ENCODE results near the gene TNFRSF14.
"Not testable (repeated sequence)": the region's sequence is repeated elsewhere in the genome, so short reads cannot be mapped to it uniquely, and the experiment has no call there.

Gene TNFRSF14

GRCh38 chr1:2545754-2546514, 10.2 kb upstream of the TNFRSF14 start:
- H3K27ac ChIP-seq = peak overlapping the region; percentile 99
- TF ChIP-seq, protein P1, sequence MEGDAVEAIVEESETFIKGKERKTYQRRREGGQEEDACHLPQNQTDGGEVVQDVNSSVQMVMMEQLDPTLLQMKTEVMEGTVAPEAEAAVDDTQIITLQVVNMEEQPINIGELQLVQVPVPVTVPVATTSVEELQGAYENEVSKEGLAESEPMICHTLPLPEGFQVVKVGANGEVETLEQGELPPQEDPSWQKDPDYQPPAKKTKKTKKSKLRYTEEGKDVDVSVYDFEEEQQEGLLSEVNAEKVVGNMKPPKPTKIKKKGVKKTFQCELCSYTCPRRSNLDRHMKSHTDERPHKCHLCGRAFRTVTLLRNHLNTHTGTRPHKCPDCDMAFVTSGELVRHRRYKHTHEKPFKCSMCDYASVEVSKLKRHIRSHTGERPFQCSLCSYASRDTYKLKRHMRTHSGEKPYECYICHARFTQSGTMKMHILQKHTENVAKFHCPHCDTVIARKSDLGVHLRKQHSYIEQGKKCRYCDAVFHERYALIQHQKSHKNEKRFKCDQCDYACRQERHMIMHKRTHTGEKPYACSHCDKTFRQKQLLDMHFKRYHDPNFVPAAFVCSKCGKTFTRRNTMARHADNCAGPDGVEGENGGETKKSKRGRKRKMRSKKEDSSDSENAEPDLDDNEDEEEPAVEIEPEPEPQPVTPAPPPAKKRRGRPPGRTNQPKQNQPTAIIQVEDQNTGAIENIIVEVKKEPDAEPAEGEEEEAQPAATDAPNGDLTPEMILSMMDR (conservative IDR thresholded peaks at IDR 0.05) = no peak

- peak overlapping the region; percentile 99 for H3K27ac ChIP-seq
- TF ChIP-seq, protein P1 (conservative IDR thresholded peaks at IDR 0.05) = no peak; the same call in 1 of the 2 replicates
Measured at GRCh38 chr1:2546515-2547209, 9.5 kb upstream of the TNFRSF14 start.

GRCh38 chr1:2547210-2548067, 8.7 kb upstream of the TNFRSF14 start:
- peak overlapping the region; percentile 99 for H3K27ac ChIP-seq
- TF ChIP-seq, protein P1 (conservative IDR thresholded peaks at IDR 0.05) = no peak

- TF ChIP-seq, protein P1 (conservative IDR thresholded peaks at IDR 0.05) = peak; percentile 98
- H3K27ac ChIP-seq = peak overlapping the region; percentile 99
Measured at GRCh38 chr1:2548068-2548589, 8.0 kb upstream of the TNFRSF14 start.

GRCh38 chr1:2549367-2550029, 6.7 kb upstream of the TNFRSF14 start:
- peak overlapping the region; percentile 99 for H3K27ac ChIP-seq

DNA sequence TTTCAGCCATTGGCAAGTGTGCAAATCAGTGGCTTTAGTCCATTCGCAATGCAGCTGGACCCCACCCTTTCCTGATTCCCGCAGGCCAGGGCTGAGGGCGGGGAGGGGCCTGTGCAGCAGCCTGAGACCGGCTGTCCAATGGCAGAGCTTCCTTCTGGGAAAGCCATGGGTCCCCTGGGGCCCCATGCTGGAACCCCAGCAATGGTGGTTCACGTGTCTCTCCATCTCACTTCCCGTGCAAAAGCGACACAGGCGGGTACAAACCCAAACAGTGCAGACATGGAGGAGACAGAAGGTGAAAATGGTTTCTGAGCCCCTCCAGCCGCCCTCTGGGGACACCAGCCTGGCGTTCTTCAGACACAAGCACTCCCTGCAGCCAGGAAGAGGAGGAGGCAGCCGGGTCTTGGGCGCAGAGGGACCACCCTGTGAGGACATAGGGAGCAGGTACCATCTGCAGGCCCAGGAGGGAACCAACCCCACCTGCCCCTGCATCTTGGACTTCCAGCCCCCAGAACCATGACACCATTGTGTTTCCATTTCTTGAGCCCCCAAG, 5.8 kb upstream of the TNFRSF14 start:
- peak overlapping the region; percentile 99 for H3K27ac ChIP-seq

DNA sequence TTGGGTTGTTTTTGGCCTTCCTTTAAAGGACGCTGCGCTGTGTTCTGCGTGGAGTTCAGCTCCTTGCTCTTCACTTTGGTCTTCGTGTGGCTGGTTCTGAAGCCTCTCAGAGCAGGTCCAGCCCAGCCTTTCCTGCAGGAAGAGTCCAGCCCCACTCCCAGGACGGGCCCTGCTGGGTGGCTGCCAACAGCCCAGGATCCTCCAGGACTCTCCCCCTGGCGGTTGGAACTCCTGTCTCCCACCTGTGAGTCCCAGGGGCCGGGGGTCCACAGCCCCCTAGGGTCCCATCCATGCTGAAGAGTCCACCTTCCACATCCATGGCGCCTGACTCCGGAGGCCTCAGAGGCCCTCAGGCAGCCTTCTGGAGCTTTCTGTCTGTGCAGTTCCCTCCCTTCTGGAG, 4.6 kb upstream of the TNFRSF14 start:
- H3K27ac ChIP-seq = not testable (repeated sequence)

GRCh38 chr1:2552189-2552588, 4.0 kb upstream of the TNFRSF14 start:
- TF ChIP-seq, protein P1 (conservative IDR thresholded peaks at IDR 0.05) = no peak
- H3K27ac ChIP-seq = no peak overlapping the region

DNA sequence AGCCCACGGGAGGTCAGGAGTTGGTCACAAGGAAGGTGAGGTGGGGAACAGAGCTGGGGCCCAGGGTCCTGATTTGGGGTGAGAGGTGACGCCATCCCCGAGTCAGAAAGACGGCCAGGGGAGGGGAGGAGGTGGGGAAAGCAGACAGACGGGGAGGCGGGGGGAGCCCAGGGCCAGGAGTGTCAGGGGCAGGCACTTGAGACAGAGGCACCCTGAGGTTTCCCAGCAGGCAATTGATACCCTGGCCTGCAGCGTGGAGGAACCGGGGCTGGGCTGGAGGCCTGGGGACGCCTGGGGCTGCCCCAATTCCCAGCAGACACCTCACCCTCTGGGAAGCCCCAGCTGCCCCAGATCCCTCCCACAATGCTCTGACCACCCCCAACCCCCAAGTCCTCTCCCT, 3.1 kb upstream of the TNFRSF14 start:
- H3K27ac ChIP-seq = not testable (repeated sequence)
